Stimulated activated CD8-positive, alpha-beta memory T cell treated with anti-CD3 and anti-CD28 coated beads, Interleukin-12 subunit alpha, Interleukin-12 subunit beta, amount 100 ng/mL, for 4 hours (primary cell): ENCODE measurements around the gene MPP2.
"Not testable (repeated sequence)": the region's sequence is repeated elsewhere in the genome, so short reads cannot be mapped to it uniquely, and the experiment has no call there.

Experiments
- DNase-seq: peaks from one replicate; pipeline ENCODE4 v3.0.0-alpha.2; 2020; ENCODE audit warnings: low read depth

Gene MPP2

GRCh38 chr17:43928609-43929008, 21.3 kb upstream of the MPP2 start:
- no peak for DNase-seq

DNA sequence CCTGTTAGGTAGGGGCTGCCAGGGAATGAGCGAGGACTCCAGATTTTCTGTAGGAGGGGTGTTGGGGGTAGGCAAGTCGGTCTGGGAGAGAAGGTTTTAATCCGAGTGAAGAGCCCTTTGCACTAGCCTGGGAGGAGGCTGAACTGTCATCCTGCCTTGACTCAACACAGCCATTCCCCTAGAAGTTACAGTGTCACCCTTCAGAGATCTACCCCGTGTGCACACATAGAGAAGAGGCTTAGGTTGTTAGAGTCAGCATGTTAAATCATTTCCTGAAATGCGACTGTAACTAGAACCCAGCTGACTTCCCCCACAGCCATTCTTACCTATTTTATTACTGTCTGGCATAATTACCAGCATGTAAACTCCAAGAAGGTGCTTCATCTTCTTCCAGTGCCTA, 20.6 kb upstream of the MPP2 start:
- DNase-seq: not testable (repeated sequence)

- DNase-seq: no peak
Measured at GRCh38 chr17:43927060-43927864, 19.9 kb upstream of the MPP2 start.

DNA sequence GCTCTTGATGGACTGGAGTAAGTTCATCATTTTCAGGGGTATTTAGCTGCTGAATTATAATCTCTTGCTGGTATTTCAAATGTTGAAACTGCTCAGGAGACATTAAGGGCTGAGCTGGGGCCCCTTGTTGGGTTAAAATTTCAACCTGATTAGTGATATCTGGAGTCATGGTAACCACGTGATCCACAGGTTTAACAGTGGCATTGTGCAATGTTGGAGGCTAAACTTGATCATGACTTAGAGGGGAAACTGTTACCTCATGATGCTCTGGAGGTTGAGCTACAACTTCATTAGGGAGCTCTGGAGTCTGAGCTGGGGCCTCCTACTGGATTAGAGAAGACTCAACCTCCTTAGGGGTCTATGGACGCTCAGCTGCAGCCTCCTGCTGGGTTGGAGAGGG, 17.2 kb upstream of the MPP2 start:
- DNase-seq: no peak

DNA sequence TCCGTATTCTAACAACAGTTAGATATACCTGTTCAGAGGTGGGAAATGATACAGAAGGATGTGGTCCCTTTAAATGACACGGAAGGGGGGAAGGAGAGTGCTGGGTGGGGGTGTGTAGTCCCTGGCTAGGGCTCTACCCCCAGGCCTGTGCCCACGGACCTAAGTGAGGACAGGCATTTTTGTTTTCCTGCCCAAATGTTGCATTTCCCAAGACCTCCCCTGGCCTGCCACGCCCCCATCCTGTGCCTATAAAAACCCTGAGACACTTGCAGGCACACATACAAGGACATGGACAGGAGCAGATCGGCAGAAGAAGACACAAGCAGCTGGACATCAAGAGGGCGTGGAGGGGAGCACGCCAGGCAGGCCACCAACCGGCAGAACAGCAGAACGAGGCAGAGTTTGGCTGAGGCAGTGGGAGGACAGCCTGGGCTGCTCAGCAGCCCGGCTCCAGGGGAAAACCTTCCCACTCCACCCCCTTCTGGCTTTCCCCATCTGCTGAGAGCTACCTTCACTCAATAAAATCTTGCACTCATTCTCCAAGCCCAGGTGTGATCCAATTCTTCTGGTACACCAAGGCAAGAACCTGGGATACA, 13.3 kb upstream of the MPP2 start:
- DNase-seq: no peak

GRCh38 chr17:43918026-43918389, 10.7 kb upstream of the MPP2 start:
- DNase-seq: no peak

DNA sequence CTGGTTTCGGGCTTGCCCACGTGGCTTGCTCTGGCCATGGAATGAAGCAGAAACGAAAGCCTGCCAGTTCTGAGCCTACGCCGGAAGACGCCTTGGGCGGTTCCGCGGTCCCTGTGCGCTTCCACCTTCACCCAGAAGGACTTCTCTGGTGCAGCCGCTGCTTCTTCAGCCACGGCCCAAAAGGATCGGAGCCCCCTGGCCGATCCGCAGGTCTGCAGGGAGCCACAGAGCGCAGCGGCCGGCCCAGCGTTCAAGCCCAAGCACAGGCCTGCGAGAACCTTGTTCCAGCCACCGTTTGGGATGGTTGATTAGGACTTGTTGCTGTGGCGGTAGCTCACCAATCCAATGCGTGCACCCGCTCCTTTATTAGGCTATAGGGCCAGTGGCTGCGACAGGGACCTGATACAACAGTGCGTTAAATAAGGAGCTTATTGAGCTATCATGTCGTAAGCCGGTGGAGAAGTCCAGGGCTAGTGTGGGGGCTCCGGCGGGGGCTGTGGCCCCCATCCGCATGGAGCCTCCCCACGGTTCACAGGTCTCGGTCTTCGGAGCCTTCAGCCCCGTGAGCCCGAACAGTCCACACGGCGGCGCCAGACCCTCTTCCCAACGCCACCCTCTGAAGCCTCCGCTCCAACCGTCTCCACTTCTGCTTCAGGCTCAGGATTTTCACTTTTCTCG, 10.2 kb upstream of the MPP2 start:
- peak; percentile 19 for DNase-seq

GRCh38 chr17:43917016-43917347, 9.6 kb upstream of the MPP2 start:
- DNase-seq: no peak

GRCh38 chr17:43916385-43916784, 9.0 kb upstream of the MPP2 start:
- no peak for DNase-seq

- DNase-seq: no peak
Measured at GRCh38 chr17:43915559-43915958, 8.2 kb upstream of the MPP2 start.

DNA sequence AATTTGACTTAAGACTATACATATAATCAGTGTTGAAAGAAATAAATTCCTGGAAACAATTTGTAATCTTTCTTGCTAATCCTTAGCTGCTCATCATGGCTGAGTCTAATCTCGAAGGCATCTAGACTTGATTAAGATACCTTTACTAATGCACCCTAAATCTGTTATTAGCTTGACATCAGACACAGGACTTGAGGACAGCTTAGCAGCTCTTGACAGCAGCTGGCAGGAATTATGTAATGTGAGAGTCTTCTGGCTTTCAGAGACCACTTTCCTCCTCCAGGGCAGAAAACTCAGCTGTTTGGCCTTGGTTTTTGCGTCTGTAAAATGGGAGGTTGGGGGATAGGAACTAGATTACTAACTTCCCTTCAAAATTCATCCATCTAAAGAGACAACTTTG, 7.1 kb upstream of the MPP2 start:
- no peak for DNase-seq

DNA sequence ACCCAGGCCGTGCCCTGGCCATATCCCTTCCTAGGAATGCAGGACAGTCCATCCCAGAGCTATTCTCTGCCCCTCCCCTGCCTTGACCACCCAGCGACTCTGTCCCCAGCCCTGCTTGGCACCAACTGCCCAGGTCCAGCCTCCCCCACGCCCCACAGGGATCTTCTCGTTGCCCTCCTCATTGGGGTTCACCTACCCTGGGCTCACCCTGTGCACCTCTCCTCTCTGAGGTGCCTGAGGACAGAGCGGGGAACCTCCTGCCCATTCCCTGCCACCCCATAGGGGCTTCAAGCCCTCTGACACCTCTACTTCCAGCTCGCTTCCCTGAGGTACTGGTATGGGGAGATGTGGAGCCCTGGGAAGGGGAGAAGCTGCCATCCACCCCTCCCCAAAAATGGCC, 6.2 kb upstream of the MPP2 start:
- DNase-seq: no peak

GRCh38 chr17:43912635-43913304, 5.4 kb upstream of the MPP2 start:
- no peak for DNase-seq

- DNase-seq: no peak
Measured at GRCh38 chr17:43911904-43912303, 4.6 kb upstream of the MPP2 start.

DNA sequence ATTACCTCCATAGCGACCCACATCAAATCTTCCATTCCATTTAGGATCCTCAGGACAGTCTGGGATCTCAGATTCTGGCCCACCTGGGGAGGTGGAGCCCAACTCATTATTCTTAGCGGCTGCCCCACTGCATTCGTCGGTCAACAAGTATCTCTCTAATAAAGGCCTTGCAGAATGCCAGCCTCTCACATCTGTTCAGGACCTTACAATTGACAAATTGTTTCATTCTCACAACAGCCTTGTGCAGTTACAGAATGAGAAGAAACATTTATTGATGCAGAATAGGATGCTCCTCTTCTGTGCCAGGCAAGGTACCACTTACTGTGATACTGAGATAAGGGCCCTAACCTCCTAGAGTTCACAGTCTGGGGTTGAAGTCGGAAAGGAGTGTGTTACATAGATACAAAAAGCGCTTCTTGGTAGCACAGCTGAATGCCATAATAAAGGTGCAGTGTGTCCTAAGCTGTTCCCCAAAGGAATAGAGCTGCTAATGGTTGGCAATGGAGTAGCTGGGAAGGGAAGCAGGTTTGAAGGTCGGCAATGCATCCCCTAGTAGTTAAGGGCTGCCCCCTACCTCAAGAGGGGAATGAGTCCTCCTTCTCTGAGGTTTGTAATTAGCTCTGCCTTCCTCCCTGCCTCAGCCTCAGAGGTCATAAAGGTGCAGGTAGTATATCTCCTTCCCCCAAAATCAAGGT, 2.3 kb upstream of the MPP2 start:
- no peak for DNase-seq

- DNase-seq: peak; percentile 24
Measured at GRCh38 chr17:43907998-43908721, 824 bp upstream of the MPP2 start.

DNA sequence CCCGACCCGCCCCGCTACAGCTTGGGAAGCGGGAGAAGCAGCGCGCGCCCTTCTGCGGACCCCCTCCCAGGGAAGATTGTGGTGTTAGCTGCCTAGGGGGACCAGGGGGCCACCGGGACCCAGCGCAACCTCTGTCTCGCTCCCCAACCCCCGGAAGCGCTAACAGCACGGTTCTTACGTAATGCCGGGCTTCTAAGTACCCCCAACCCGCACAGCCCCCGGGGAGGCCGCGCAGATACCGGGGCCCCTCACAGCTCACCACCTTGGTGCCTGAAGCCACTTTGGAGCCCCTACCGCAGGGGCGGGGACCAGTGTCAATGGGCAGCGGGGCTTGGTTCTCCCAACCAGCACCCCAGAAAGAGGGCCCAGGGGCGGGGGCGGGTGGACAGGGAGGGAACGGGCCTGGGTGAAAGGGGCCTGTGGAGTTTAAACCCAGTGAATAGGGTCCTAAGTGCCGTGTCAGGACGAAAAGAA, 348 bp downstream of the MPP2 start:
- DNase-seq: no peak

GRCh38 chr17:43905985-43906852, 1.1 kb downstream of the MPP2 start:
- no peak for DNase-seq

- no peak for DNase-seq
Measured at GRCh38 chr17:43905400-43905984, 1.8 kb downstream of the MPP2 start.
